ENCODE data around the gene MFNG.

- no peak for TF ChIP-seq EZH2 (IDR thresholded peaks at IDR 0.05)
- no peak for TF ChIP-seq EZH2phosphoT487 (IDR thresholded peaks at IDR 0.05; ENCODE audit: borderline replicate concordance)
- TF ChIP-seq RAD21 (IDR thresholded peaks at IDR 0.05; ENCODE audit: low read depth), result no peak
- TF ChIP-seq, protein P1, sequence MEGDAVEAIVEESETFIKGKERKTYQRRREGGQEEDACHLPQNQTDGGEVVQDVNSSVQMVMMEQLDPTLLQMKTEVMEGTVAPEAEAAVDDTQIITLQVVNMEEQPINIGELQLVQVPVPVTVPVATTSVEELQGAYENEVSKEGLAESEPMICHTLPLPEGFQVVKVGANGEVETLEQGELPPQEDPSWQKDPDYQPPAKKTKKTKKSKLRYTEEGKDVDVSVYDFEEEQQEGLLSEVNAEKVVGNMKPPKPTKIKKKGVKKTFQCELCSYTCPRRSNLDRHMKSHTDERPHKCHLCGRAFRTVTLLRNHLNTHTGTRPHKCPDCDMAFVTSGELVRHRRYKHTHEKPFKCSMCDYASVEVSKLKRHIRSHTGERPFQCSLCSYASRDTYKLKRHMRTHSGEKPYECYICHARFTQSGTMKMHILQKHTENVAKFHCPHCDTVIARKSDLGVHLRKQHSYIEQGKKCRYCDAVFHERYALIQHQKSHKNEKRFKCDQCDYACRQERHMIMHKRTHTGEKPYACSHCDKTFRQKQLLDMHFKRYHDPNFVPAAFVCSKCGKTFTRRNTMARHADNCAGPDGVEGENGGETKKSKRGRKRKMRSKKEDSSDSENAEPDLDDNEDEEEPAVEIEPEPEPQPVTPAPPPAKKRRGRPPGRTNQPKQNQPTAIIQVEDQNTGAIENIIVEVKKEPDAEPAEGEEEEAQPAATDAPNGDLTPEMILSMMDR (IDR thresholded peaks at IDR 0.05 in 2 of 3, conservative IDR thresholded peaks at IDR 0.05 in 1 of 3; ENCODE audit: borderline replicate concordance in 1 of 3, insufficient read depth in 1 of 3, low read depth in 2 of 3, low read length in 2 of 3), result no peak
- TF ChIP-seq POLR2AphosphoS5 (IDR thresholded peaks at IDR 0.05; ENCODE audit: low read depth, low read length), result no peak
- no peak for TF ChIP-seq ZNF274 (IDR thresholded peaks at IDR 0.05; ENCODE audit: low read depth, low read length)
- no peak for TF ChIP-seq POLR2A (IDR thresholded peaks at IDR 0.05; ENCODE audit: borderline replicate concordance, extremely low read depth, insufficient read depth, insufficient read length)
- TF ChIP-seq, protein P2, sequence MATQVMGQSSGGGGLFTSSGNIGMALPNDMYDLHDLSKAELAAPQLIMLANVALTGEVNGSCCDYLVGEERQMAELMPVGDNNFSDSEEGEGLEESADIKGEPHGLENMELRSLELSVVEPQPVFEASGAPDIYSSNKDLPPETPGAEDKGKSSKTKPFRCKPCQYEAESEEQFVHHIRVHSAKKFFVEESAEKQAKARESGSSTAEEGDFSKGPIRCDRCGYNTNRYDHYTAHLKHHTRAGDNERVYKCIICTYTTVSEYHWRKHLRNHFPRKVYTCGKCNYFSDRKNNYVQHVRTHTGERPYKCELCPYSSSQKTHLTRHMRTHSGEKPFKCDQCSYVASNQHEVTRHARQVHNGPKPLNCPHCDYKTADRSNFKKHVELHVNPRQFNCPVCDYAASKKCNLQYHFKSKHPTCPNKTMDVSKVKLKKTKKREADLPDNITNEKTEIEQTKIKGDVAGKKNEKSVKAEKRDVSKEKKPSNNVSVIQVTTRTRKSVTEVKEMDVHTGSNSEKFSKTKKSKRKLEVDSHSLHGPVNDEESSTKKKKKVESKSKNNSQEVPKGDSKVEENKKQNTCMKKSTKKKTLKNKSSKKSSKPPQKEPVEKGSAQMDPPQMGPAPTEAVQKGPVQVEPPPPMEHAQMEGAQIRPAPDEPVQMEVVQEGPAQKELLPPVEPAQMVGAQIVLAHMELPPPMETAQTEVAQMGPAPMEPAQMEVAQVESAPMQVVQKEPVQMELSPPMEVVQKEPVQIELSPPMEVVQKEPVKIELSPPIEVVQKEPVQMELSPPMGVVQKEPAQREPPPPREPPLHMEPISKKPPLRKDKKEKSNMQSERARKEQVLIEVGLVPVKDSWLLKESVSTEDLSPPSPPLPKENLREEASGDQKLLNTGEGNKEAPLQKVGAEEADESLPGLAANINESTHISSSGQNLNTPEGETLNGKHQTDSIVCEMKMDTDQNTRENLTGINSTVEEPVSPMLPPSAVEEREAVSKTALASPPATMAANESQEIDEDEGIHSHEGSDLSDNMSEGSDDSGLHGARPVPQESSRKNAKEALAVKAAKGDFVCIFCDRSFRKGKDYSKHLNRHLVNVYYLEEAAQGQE (IDR thresholded peaks at IDR 0.05; ENCODE audit: low read depth), result no peak
- TF ChIP-seq SP1 (IDR thresholded peaks at IDR 0.05; ENCODE audit: low read depth), result no peak
- TF ChIP-seq TCF7L2 (IDR thresholded peaks at IDR 0.05; ENCODE audit: borderline replicate concordance, extremely low read depth, insufficient read depth, insufficient read length), result no peak
- no peak for TF ChIP-seq ZBTB33 (IDR thresholded peaks at IDR 0.05; ENCODE audit: extremely low read depth, insufficient replicate concordance, low read length)
Measured at GRCh38 chr22:37520776-37521191, 34.6 kb upstream of the MFNG start.

Measured in HCT116 (cell line).